C1 segment of cervical spinal cord (tissue), 14 donors: ENCODE results near the gene INAVA.
"Not testable (repeated sequence)": the region's sequence is repeated elsewhere in the genome, so short reads cannot be mapped to it uniquely, and the experiment has no call there.

ENCODE experiments used
- DNase-seq, 14 donors: peaks; one replicate each; lab custom pipeline; 2025; lab: John Stamatoyannopoulos, UW

Gene INAVA

GRCh38 chr1:200897259-200897658 lies 2.6 kb downstream of the INAVA start:
- no peak for DNase-seq

- no peak for DNase-seq
Measured at GRCh38 chr1:200899015-200899386, 4.3 kb downstream of the INAVA start.

GRCh38 chr1:200899451-200899915 lies 4.8 kb downstream of the INAVA start:
- no peak for DNase-seq

GRCh38 chr1:200899954-200900867 lies 5.5 kb downstream of the INAVA start:
- no peak for DNase-seq

GRCh38 chr1:200900877-200901276 lies 6.2 kb downstream of the INAVA start:
- no peak for DNase-seq

- DNase-seq = no peak
Measured at GRCh38 chr1:200901350-200901749, 6.7 kb downstream of the INAVA start.

GRCh38 chr1:200901796-200902444 lies 7.2 kb downstream of the INAVA start:
- DNase-seq = no peak

- DNase-seq = no peak
Measured at GRCh38 chr1:200903793-200904192, 9.1 kb downstream of the INAVA start.

GRCh38 chr1:200904772-200905171 lies 10.1 kb downstream of the INAVA start:
- DNase-seq = no peak

GRCh38 chr1:200905411-200906052 lies 10.8 kb downstream of the INAVA start:
- DNase-seq = no peak

GRCh38 chr1:200906491-200906890 lies 11.8 kb downstream of the INAVA start:
- no peak for DNase-seq

GRCh38 chr1:200907611-200908097 lies 13.0 kb downstream of the INAVA start:
- DNase-seq = no peak

GRCh38 chr1:200908191-200908868 lies 13.6 kb downstream of the INAVA start:
- no peak for DNase-seq

GRCh38 chr1:200909071-200909470 lies 14.4 kb downstream of the INAVA start:
- no peak for DNase-seq

- no peak for DNase-seq
Measured at GRCh38 chr1:200909757-200910239, 15.1 kb downstream of the INAVA start.

- no peak for DNase-seq
Measured at GRCh38 chr1:200911361-200911760, 16.7 kb downstream of the INAVA start.

- not testable (repeated sequence) for DNase-seq
Measured at GRCh38 chr1:200911936-200912335, 17.2 kb downstream of the INAVA start.

- peak in 2 of 14 donors; percentile 4 to 12 for DNase-seq
Measured at GRCh38 chr1:200912737-200913407, 18.2 kb downstream of the INAVA start.

GRCh38 chr1:200916152-200916551 lies 21.5 kb downstream of the INAVA start:
- DNase-seq = no peak

- no peak for DNase-seq
Measured at GRCh38 chr1:200916681-200917080, 22.0 kb downstream of the INAVA start.

- no peak for DNase-seq
Measured at GRCh38 chr1:200917291-200917817, 22.7 kb downstream of the INAVA start.
